GM18502 (cell line): ENCODE data around the gene TOM1.

Experiments used
- ATAC-seq: cut with Tn5 transposase; IDR thresholded peaks from one replicate; pipeline ENCODE4 v1.9.1; 2021; ENCODE audit warnings: mild to moderate bottlenecking; ENCODE audit not compliant: unreplicated experiment, poor library complexity

TOM1 gene

GRCh38 chr22:35299673-35300499, at the start of gene TOM1:
TOM1 (plus strand) TSS chr22:35299894; CDS start chr22:35299929, 35 bp downstream.
- peak; percentile 96 for ATAC-seq

GRCh38 chr22:35250156-35250555, 49.5 kb upstream of the TOM1 start:
- ATAC-seq, result no peak

DNA sequence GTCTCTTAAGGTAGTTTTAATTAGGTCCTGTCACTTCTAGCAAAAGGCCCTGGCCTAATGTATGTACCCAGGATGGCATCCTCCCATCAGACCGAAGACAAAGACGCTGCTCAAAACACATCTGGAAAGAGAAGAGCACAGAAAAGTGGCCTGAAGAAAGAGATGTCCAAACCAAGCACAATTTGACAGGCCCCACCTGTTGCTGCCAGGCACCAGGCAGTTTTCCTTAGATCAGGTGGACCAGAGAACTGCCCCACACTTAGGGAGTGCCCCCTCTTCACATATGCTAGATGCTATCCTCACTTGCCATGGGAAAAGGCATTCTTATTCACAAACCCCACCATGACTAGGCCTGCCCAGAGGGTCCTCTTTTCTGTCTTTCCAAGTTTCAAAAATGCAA, 45.7 kb upstream of the TOM1 start:
- no peak for ATAC-seq

DNA sequence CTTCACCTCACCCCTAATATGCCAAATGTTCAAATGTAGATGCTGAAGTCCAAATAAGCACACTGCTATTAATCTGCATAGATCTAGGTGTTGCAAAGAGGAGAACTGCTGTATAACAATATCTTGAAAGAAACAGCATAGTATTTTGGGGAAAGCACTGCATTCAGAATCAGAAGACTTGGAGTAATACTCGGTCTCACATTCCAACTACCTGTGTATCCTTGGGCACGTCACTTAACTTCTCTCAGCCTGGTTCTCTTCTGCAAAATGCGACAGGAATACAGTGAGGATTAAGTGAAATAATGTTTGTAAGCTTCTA, 42.7 kb upstream of the TOM1 start:
- ATAC-seq, result peak; percentile 25

DNA sequence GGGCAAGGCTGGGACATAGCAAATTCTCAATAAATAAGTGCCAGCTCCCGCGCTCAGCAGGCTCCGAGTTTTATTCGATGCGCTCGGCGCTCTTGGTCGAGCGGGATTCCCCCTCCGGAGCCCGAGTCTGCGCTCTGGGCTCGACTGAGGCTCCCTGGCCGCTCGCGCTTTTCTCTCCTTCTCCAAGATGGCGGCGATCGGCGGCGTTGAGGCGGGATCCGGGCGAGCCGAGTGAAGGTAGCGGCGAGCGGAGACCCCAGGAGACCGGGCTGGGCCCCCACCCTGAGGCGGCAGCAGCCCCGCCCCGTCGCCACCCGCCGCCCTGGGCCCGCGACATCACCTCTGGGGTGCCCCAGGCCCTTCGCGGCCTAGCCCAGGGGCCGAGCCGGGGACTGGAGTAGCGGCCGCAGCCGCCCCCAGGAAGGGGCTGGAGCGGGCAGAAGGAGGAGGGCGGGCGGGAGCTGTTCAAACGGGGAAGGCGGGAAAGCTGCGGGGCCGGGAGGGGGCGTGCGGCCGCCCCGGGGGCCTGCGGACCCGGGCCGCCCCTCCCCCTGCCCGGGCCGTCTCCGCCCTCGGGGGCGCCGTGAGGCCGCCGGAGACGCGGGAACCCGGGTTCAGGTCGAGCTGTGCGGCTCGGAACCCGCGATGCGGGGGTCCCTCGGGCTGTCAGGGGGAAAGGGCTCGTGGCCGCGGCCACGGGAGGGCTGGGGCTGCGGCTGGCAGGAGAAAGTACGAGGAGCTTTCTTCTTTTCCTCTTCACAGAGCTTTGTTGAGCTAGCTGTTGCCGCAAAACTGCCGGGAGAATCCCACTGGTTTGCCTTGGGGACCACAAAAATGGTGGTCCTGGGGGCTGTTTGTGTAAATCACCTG, 42.1 kb upstream of the TOM1 start, which contains the start of gene HMGXB4:
Gene HMGXB4, plus strand, starts transcription at position 173 of the 870 bp plus-strand sequence. CDS start 4,898 bp downstream, outside the sequence.
- peak; percentile 87 for ATAC-seq

- ATAC-seq, result no peak
Measured at GRCh38 chr22:35258191-35258988, 41.3 kb upstream of the TOM1 start.

- no peak for ATAC-seq
Measured at GRCh38 chr22:35264986-35265385, 34.7 kb upstream of the TOM1 start.

- ATAC-seq, result no peak
Measured at GRCh38 chr22:35266277-35266676, 33.4 kb upstream of the TOM1 start.

- ATAC-seq, result no peak
Measured at GRCh38 chr22:35269630-35270029, 30.1 kb upstream of the TOM1 start.

DNA sequence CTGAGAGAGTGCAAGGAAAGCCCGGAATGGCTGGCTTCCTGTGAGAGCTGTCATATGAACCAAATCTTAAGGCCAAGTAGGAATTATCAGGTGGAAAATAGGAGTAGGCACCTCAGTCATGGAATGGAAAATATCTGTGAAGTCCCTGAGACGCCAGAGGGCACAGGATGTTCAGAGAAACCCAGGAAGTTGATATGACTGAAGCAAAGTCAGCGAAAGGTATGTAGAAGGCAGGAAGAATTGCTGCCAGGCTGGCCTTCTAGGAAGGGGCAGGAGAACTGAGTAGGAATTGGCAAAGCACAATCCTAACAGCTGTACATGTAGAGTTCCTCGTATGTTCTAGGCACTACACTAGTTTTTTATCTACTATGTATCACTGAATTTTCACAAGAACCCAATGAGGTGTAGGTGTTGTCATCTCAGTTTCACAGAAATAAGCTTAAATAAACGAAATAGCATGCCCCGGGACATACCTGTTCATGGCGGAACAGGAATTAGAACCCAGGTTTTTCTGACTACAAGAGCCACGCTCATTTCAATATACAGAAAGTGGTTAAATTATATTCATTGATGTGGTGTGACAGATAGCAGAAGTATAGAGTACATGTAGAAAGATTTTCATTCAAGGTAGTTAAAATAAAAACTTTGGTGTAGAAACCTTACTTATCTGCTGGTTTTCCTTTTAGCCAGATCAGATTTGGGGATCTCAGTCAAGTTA, 25.4 kb upstream of the TOM1 start:
- no peak for ATAC-seq

DNA sequence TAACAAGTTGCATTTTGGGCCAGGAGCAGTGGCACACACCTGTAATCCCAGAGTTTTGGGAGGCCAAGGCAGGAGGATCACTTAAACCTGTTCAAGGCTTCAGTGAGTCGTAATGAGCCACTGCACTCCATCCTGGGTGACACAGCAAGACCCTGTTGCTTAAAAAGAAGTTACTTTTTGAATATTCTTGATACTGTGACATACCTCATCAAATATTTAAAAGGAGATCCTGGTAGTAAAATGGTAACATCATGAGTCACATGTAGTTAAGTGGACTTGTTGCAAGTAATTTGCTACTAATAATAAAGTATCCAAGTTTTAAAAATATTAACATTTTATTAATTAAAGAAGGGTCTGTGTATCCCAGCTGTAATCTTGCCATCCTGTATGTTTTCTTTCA, 24.1 kb upstream of the TOM1 start:
- ATAC-seq, result no peak

GRCh38 chr22:35276019-35276418, 23.7 kb upstream of the TOM1 start:
- ATAC-seq, result no peak

DNA sequence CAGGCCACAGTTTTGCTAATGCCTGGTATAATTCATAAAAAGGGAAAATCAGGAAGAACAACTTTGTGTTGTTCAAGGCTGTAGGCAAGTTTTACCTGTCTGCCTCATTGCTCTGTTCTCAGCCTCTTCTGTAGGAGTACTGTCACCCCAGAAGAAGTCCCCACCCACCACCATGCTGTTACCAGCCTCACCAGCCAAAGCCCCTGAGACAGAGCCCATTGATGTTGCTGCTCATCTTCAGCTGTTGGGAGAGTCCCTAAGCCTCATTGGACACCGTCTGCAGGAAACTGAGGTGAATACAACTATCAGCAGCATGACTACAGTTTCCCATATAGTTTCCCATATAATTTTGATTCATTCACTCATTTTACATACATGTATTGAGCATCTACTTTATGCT, 11.6 kb upstream of the TOM1 start:
- no peak for ATAC-seq

GRCh38 chr22:35292786-35293185, 6.9 kb upstream of the TOM1 start:
- no peak for ATAC-seq

DNA sequence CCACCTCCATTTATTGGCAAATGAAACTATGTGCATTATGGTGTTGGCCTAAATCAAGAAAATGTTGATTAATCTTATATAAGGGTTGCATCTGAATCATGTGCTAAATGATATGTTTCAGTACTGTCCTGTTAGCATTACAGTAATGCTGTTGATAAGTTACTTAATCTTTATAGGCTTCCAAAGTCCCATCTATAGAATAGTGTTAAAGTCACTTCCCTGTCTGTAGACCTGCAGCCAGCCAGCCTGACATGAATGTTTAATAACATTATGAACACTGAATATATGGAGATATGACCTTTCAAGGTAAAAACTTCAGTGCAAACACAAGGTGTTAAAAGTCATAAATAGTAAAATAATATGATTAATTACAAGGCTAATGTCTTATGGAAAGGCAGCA, 3.6 kb upstream of the TOM1 start:
- no peak for ATAC-seq

DNA sequence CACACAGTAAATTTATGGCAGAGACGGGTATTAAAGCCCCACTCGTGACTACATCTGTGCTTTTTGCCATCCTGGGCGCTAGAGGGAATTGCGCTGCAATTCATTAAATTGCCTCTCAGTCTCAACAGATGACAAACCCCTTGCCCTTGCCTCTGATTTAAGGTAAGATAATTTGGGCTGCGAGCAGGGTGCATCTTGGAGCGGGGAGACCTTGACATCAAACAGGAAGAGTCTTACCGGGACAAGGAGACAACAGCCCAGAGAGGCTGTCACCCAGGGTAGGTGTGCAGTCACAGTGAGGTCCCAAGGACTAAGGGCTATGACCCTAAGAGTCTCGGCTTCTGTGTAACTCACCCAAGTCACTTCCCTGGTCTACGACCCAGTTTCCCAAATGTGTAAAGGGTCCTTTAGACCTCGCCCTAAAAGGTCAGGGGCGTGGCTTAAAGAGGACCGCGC, 449 bp upstream of the TOM1 start:
- ATAC-seq, result peak; percentile 14

DNA sequence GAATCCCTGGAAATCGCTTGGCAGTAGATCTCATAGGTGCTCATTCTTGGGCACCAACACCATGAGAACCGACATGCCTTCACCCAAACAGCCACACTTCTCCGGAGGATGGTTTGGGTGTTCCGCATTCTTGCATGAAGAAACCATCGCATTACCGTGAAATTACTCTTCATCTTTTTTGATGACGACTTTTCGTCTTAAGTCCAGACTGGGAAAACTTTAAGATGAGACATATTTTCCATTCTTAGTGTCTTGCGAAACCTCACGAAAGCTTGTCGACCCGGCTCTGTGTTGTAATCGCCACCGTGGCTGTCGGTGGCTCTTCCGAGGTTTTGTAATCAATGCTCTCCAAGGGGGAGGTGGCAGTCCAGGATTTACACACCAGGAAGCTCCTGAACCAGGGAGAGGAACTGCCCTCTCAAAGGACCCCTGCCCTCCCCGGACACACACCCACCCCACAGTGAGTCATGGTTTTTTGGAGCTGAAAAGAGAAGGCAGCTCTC, 1.7 kb downstream of the TOM1 start:
- ATAC-seq, result no peak

- no peak for ATAC-seq
Measured at GRCh38 chr22:35303029-35303624, 3.4 kb downstream of the TOM1 start.

GRCh38 chr22:35305525-35306070, 5.9 kb downstream of the TOM1 start:
- no peak for ATAC-seq
